Activated effector memory CD4-positive, alpha-beta T cell treated with anti-CD3 and anti-CD28 coated beads, Interleukin-2, amount 50 U/mL, for 16 hours (primary cell): ENCODE results near the gene RSPH10B2.
"Not testable (repeated sequence)": the region's sequence is repeated elsewhere in the genome, so short reads cannot be mapped to it uniquely, and the experiment has no call there.

Source experiments
- DNase-seq: peaks from one replicate; pipeline ENCODE4 v3.0.0-alpha.2; 2020

Gene RSPH10B2

GRCh38 chr7:6843654-6844053 lies 89.8 kb downstream of the RSPH10B2 start:
- DNase-seq, result not testable (repeated sequence)

- DNase-seq, result not testable (repeated sequence)
These were observed 92.1 kb downstream of the RSPH10B2 start for GRCh38 chr7:6845971-6846449.

GRCh38 chr7:6847751-6848150 lies 93.8 kb downstream of the RSPH10B2 start:
- DNase-seq, result not testable (repeated sequence)
